GM18870 (cell line): ENCODE measurements around the gene PAX9.

ENCODE experiments used
- ATAC-seq: cut with Tn5 transposase; IDR thresholded peaks from one replicate; pipeline ENCODE4 v1.9.1; 2021; ENCODE audit warnings: moderate library complexity; ENCODE audit not compliant: unreplicated experiment

Gene PAX9

GRCh38 chr14:36724162-36724561 is 62.5 kb downstream of the PAX9 start:
- no peak for ATAC-seq

DNA sequence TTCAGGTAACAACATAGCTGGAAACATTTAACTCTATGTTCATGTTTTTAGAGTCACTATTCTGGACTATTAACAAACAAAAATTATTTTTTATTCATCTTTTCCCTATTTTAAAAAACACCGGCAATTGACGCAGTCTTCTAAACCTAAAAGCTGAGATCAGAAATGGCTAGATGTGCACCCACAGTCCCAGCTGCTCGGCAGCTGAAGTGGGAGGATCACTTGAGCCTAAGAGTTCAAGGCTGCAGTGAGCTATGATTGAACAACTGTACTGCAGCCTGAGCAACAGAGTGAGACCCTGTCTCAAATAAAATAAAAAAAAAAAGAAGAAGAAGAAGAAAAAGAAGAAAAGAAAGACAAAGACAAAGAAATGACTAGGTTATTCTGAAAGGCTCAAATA is 64.5 kb downstream of the PAX9 start:
- no peak for ATAC-seq
